ENCODE data around the gene KCTD1.

DNA sequence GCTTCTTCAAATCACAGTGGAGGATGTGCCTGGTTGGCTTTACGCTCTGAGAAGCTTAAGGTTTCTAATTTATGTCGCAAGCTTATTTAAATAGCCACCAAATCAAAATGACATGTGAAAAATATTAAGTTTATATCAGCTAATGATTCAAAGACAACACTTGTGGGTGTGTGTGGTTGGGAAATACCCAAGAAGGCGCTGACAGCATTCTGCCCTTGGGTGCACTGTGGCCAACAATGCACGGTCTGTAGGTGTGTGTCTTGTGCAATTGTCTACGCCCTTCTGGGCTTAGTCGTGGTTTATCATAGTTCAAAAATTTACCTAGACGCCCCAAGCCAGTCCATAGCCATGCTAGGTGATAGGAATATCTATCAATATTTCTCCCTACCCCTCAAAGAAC lies 60.9 kb downstream of the KCTD1 start:
- TF ChIP-seq YY1 (IDR thresholded peaks at IDR 0.05; ENCODE audit: insufficient read depth, insufficient read length) (no peak), ZNF274 (IDR thresholded peaks at IDR 0.05; ENCODE audit: low read depth, low read length) (no peak), SUZ12 (IDR thresholded peaks at IDR 0.05; ENCODE audit: extremely low read depth, insufficient read depth, insufficient read length) (no peak)
